MM.1S (cell line): Measurements from ENCODE around the gene CT45A10.
"Not testable (repeated sequence)": the region's sequence is repeated elsewhere in the genome, so short reads cannot be mapped to it uniquely, and the experiment has no call there.

Experiments
- CTCF ChIP-seq: fragments of 300-600 bp; sonication (generic); IDR thresholded peaks from 2 replicates; pipeline ENCODE4 v1.5.1; 2016; ENCODE audit warnings: antibody characterized with exemption, low read length, mixed read lengths
- EZH2 ChIP-seq: fragments of 300-600 bp; sonication (generic); optimal IDR thresholded peaks from 2 replicates; pipeline ENCODE3; 2017; ENCODE audit warnings: low read depth, mild to moderate bottlenecking, antibody characterized with exemption, low read length, mixed read lengths

GRCh38 chrX:135888230-135888629 is 5.0 kb downstream of the CT45A10 start:
- TF ChIP-seq CTCF, EZH2: not testable (repeated sequence)
